ENCODE results near the gene CCL11.

Gene CCL11

DNA sequence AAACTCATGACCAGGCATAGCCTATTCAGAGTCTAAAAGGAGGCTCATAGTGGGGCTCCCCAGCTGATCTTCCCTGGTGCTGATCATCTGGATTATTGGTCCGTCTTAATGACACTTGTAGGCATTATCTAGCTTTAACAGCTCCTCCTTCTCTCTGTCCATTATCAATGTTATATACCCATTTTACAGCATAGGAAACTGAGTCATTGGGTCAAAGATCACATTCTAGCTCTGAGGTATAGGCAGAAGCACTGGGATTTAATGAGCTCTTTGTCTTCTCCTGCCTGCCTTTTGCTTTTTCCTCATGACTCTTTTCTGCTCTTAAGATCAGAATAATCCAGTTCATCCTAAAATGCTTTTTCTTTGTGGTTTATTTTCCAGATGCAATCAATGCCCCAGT is 29.7 kb upstream of the CCL11 start:
- H3K9ac ChIP-seq (ENCODE audit: low read length) = no peak overlapping the region
- no peaks in the 10 kb centered on the region for H3K27me3 ChIP-seq (ENCODE audit: low read length)
- no peaks in the 10 kb centered on the region for H3K9me3 ChIP-seq (ENCODE audit: insufficient read depth, low read length)
- no peak overlapping the region for H3K4me3 ChIP-seq (ENCODE audit: insufficient read depth, low read length, poor library complexity, severe bottlenecking)
- no peaks in the 10 kb centered on the region for H3K79me2 ChIP-seq (ENCODE audit: insufficient read depth, low read length)
- TF ChIP-seq, protein P1, sequence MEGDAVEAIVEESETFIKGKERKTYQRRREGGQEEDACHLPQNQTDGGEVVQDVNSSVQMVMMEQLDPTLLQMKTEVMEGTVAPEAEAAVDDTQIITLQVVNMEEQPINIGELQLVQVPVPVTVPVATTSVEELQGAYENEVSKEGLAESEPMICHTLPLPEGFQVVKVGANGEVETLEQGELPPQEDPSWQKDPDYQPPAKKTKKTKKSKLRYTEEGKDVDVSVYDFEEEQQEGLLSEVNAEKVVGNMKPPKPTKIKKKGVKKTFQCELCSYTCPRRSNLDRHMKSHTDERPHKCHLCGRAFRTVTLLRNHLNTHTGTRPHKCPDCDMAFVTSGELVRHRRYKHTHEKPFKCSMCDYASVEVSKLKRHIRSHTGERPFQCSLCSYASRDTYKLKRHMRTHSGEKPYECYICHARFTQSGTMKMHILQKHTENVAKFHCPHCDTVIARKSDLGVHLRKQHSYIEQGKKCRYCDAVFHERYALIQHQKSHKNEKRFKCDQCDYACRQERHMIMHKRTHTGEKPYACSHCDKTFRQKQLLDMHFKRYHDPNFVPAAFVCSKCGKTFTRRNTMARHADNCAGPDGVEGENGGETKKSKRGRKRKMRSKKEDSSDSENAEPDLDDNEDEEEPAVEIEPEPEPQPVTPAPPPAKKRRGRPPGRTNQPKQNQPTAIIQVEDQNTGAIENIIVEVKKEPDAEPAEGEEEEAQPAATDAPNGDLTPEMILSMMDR (IDR thresholded peaks at IDR 0.05; ENCODE audit: insufficient read depth, low read length, poor library complexity, severe bottlenecking) = no peak
- TF ChIP-seq EZH2phosphoT487 (conservative IDR thresholded peaks at IDR 0.05; ENCODE audit: low read length) = no peak
- H3K27ac ChIP-seq (ENCODE audit: low read depth, low read length) = no peak overlapping the region
- no peak overlapping the region for H2AFZ ChIP-seq (ENCODE audit: low read depth, low read length, severe bottlenecking)
- H3K4me2 ChIP-seq (ENCODE audit: low read depth, low read length, poor library complexity, severe bottlenecking) = no peak overlapping the region
- no peaks in the 10 kb centered on the region for H3K9me2 ChIP-seq (replicated peaks; ENCODE audit: insufficient read depth, low read length)
- H3F3A ChIP-seq (ENCODE audit: insufficient read depth) = no peaks in the 10 kb centered on the region
- no peaks in the 10 kb centered on the region for H4K20me1 ChIP-seq (ENCODE audit: low read depth, low read length)
- no peaks in the 10 kb centered on the region for H3K36me3 ChIP-seq (ENCODE audit: low read length)

GRCh38 chr17:34257299-34257985 is 28.1 kb upstream of the CCL11 start:
- no peaks in the 10 kb centered on the region for H3K36me3 ChIP-seq (ENCODE audit: low read length)

DNA sequence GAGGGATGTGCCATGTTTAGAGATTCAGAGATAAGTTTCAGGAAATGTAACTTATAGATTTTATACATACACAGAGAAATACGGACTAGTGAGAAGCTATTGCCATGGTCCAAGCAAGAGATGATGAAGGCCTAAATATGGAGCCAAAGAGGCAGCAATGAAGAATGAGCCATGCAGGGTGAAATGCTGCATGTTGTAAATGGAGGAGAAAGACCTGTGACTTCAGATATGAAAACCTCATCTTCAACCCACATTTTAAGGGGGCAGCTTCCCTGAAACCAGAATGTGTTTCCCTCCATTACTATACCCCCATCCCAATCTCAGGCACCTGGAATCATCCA is 27.6 kb upstream of the CCL11 start:
- Histone ChIP-seq H3K27me3 (ENCODE audit: low read length) (no peaks in the 10 kb centered on the region), H3K36me3 (ENCODE audit: low read length) (no peaks in the 10 kb centered on the region), H3K9me3 (ENCODE audit: insufficient read depth, low read length) (no peaks in the 10 kb centered on the region), H3F3A (ENCODE audit: insufficient read depth) (no peaks in the 10 kb centered on the region), H3K4me3 (ENCODE audit: insufficient read depth, low read length, poor library complexity, severe bottlenecking) (no peak overlapping the region), H2AFZ (ENCODE audit: low read depth, low read length, severe bottlenecking) (no peak overlapping the region), H3K9ac (ENCODE audit: low read length) (no peak overlapping the region), H4K20me1 (ENCODE audit: low read depth, low read length) (no peaks in the 10 kb centered on the region), H3K27ac (ENCODE audit: low read depth, low read length) (no peak overlapping the region), H3K9me2 (replicated peaks; ENCODE audit: insufficient read depth, low read length) (no peaks in the 10 kb centered on the region), H3K4me2 (ENCODE audit: low read depth, low read length, poor library complexity, severe bottlenecking) (no peak overlapping the region), H3K79me2 (ENCODE audit: insufficient read depth, low read length) (no peaks in the 10 kb centered on the region)
- TF ChIP-seq, protein P1 (IDR thresholded peaks at IDR 0.05; ENCODE audit: insufficient read depth, low read length, poor library complexity, severe bottlenecking) = no peak
- TF ChIP-seq EZH2phosphoT487 (conservative IDR thresholded peaks at IDR 0.05; ENCODE audit: low read length) = no peak

More at GRCh38 chr17:34257299-34257985, 28.1 kb upstream of the CCL11 start:
- no peak overlapping the region for H3K4me2 ChIP-seq (ENCODE audit: low read depth, low read length, poor library complexity, severe bottlenecking)
- H3K9ac ChIP-seq (ENCODE audit: low read length) = no peak overlapping the region
- no peaks in the 10 kb centered on the region for H3K79me2 ChIP-seq (ENCODE audit: insufficient read depth, low read length)
- H3K9me2 ChIP-seq (replicated peaks; ENCODE audit: insufficient read depth, low read length) = no peaks in the 10 kb centered on the region
- H3K27me3 ChIP-seq (ENCODE audit: low read length) = no peaks in the 10 kb centered on the region
- no peaks in the 10 kb centered on the region for H3K9me3 ChIP-seq (ENCODE audit: insufficient read depth, low read length)
- no peak overlapping the region for H3K27ac ChIP-seq (ENCODE audit: low read depth, low read length)
- no peak overlapping the region for H3K4me3 ChIP-seq (ENCODE audit: insufficient read depth, low read length, poor library complexity, severe bottlenecking)
- TF ChIP-seq, protein P1 (IDR thresholded peaks at IDR 0.05; ENCODE audit: insufficient read depth, low read length, poor library complexity, severe bottlenecking) = no peak
- no peak for TF ChIP-seq EZH2phosphoT487 (conservative IDR thresholded peaks at IDR 0.05; ENCODE audit: low read length)
- H4K20me1 ChIP-seq (ENCODE audit: low read depth, low read length) = no peaks in the 10 kb centered on the region
- H2AFZ ChIP-seq (ENCODE audit: low read depth, low read length, severe bottlenecking) = no peak overlapping the region
- H3F3A ChIP-seq (ENCODE audit: insufficient read depth) = no peaks in the 10 kb centered on the region
